ENCODE measurements around the gene C2CD4B. TPM values are rescaled to one million over a fixed set of nuclear protein-coding genes. Genes with fewer than 3 reads are reported as not detected.

Gene C2CD4B
- polyA plus RNA-seq, 1 experiment: not detected

DNA sequence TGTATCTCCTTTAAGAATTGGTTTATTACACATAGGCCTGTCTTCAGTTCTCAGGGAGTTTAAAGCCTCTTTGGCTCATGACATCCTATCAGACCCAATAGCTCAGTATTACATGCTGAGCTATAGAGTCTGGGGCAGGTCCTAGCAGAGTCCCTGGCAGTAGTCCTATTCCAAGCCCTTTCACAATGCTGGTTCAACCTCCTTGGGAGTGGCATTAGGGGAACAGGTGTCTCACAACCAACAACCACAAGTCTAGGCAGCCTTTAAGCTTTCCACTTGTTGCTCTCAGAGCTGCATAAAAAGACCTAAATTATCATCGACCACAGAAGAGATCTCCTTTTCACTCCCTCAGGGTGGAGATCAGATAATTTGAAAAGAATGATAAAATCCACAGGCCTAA is 22.8 kb upstream of the C2CD4B start:
- Histone ChIP-seq H3K4me3 (ENCODE audit: low read depth, low read length) (no peak overlapping the region), H3K9me3 (ENCODE audit: control insufficient read depth, insufficient read depth, low read length) (no peaks in the 10 kb centered on the region; the same call in 1 of the 2 replicates), H3K27ac (ENCODE audit: low read depth, low read length) (no peak overlapping the region), H3K27me3 (ENCODE audit: control insufficient read depth, insufficient read depth, low read length) (peaks cover 10% of the 10 kb centered on the region)
- POLR2A ChIA-PET: no interaction called here
- CTCF ChIA-PET: no interaction called here
- TF ChIP-seq, protein P1, sequence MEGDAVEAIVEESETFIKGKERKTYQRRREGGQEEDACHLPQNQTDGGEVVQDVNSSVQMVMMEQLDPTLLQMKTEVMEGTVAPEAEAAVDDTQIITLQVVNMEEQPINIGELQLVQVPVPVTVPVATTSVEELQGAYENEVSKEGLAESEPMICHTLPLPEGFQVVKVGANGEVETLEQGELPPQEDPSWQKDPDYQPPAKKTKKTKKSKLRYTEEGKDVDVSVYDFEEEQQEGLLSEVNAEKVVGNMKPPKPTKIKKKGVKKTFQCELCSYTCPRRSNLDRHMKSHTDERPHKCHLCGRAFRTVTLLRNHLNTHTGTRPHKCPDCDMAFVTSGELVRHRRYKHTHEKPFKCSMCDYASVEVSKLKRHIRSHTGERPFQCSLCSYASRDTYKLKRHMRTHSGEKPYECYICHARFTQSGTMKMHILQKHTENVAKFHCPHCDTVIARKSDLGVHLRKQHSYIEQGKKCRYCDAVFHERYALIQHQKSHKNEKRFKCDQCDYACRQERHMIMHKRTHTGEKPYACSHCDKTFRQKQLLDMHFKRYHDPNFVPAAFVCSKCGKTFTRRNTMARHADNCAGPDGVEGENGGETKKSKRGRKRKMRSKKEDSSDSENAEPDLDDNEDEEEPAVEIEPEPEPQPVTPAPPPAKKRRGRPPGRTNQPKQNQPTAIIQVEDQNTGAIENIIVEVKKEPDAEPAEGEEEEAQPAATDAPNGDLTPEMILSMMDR (IDR thresholded peaks at IDR 0.05; ENCODE audit: low read depth, low read length): no peak
- no peak for DNase-seq (ENCODE audit: low read depth, low spot score)

DNA sequence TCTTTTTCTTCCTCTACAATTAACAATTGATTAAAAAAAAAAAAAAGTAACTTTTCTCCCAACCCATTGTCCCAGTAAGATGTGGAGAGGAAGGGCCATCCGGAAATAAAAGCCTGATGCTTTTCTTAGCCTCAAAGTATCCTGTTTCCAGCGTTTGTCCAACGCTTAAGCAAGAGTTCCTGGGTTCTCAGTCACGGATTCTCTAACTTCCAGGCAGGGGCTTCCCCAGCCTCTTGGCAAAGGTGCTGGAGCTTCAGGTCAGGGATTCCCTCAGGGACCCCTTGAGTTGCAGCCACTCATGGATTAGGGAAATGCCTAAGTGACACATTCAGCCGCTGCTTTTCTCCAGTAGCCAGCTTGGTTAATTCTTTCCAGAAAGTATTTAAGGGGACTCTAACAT is 22.3 kb upstream of the C2CD4B start:
- ChIA-PET POLR2A (no interaction called here), CTCF (interaction anchor here (0.7 kb wide), 1 partner anchor 508 kb away, joined by 3 read pairs; no protein-coding TSS in a partner anchor)
- no peak for DNase-seq (ENCODE audit: low read depth, low spot score)
- Histone ChIP-seq H3K27ac (ENCODE audit: low read depth, low read length) (no peak overlapping the region), H3K4me3 (ENCODE audit: low read depth, low read length) (no peak overlapping the region), H3K9me3 (ENCODE audit: control insufficient read depth, insufficient read depth, low read length) (no peaks in the 10 kb centered on the region; the same call in 1 of the 2 replicates), H3K27me3 (ENCODE audit: control insufficient read depth, insufficient read depth, low read length) (peaks cover 10% of the 10 kb centered on the region)
- TF ChIP-seq, protein P1 (IDR thresholded peaks at IDR 0.05; ENCODE audit: low read depth, low read length): no peak

DNA sequence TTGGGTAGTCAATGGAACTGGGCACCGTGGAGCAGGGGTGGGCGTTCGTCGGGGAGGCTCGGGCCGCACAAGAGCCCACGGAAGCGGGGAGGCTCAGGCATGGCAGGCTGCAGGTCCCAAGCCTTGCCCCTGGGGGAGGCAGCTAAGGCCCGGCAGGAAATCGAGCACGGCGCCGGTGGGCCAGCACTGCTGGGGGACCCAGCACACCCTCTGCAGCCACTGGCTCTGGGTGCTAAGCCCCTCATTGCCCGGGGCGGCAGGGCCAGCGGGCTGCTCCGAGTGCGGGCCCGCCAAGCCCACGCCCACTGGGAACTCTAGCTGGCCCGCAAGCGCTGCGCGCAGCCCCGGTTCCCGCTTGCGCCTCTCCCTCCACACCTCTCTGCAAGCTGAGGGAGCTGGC is 21.5 kb upstream of the C2CD4B start:
- H3K27ac ChIP-seq (ENCODE audit: low read depth, low read length): no peak overlapping the region

DNA sequence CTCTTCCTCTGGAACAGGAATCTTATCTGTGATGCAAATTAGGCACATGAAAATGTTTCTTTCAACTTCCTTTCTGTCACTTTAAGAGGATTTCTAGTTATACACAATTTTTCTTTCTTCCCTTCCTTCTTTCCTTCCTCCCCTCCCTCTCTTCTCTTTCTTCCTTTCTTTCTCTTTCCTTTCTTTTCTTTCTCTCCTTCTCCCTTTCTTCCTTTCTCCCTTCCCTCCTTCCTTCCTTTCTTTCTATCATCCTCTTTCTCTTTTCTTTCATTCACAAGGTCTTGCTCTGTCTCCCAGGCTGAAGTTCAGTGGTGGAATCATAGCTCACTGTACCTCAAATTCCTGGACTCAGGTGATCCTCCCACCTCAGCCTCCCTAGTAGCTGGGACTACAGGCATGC is 18.0 kb upstream of the C2CD4B start:
- POLR2A ChIA-PET: no interaction called here
- Histone ChIP-seq H3K27me3 (ENCODE audit: control insufficient read depth, insufficient read depth, low read length) (peaks cover 9% of the 10 kb centered on the region), H3K27ac (ENCODE audit: low read depth, low read length) (no peak overlapping the region), H3K4me3 (ENCODE audit: low read depth, low read length) (no peak overlapping the region), H3K9me3 (ENCODE audit: control insufficient read depth, insufficient read depth, low read length) (no peaks in the 10 kb centered on the region; the same call in 1 of the 2 replicates)
- no peak for DNase-seq (ENCODE audit: low read depth, low spot score)
- CTCF ChIA-PET: no interaction called here
- TF ChIP-seq, protein P1 (IDR thresholded peaks at IDR 0.05; ENCODE audit: low read depth, low read length): no peak

More for the DNA sequence above, 21.5 kb upstream of the C2CD4B start:
- no peaks in the 10 kb centered on the region; the same call in 1 of the 2 replicates for H3K9me3 ChIP-seq (ENCODE audit: control insufficient read depth, insufficient read depth, low read length)
- no peak overlapping the region for H3K4me3 ChIP-seq (ENCODE audit: low read depth, low read length)
- ChIA-PET POLR2A (no interaction called here), CTCF (interaction anchor here (0.7 kb wide), 1 partner anchor 509 kb away, joined by 3 read pairs; no protein-coding TSS in a partner anchor)
- peaks cover 10% of the 10 kb centered on the region for H3K27me3 ChIP-seq (ENCODE audit: control insufficient read depth, insufficient read depth, low read length)
- TF ChIP-seq, protein P1 (IDR thresholded peaks at IDR 0.05; ENCODE audit: low read depth, low read length): no peak
- DNase-seq (ENCODE audit: low read depth, low spot score): no peak

DNA sequence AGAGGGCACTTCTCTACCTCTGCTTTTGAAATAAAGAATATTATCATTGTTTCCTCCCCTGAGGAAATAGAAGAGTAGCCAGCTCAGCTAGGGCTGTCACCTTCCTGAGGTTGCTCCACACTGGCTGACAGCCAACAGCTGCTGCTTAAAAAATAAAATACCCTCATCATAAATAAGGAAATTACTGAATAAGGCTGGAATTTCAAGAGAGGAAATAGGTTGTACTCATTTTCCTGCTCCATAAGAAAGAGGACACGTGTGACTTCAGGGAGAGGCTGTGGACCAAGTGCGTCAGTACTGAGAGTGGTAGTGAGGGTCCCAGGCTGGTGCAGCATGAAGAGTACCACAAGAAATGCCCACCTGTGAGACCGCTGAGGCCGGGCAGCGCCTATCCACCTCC is 8.1 kb upstream of the C2CD4B start:
- no peak overlapping the region for H3K27ac ChIP-seq (ENCODE audit: low read depth, low read length)
- CTCF ChIA-PET: no interaction called here
- POLR2A ChIA-PET: no interaction called here
- TF ChIP-seq, protein P1 (IDR thresholded peaks at IDR 0.05; ENCODE audit: low read depth, low read length): no peak
- peaks cover 12% of the 10 kb centered on the region for H3K27me3 ChIP-seq (ENCODE audit: control insufficient read depth, insufficient read depth, low read length)
- no peak for DNase-seq (ENCODE audit: low read depth, low spot score)
- no peaks in the 10 kb centered on the region for H3K9me3 ChIP-seq (ENCODE audit: control insufficient read depth, insufficient read depth, low read length)
- no peak overlapping the region for H3K4me3 ChIP-seq (ENCODE audit: low read depth, low read length)

All from AG04450 (cell line).